HG03565 (cell line): ENCODE data around the gene TRIM71.
"Not testable (repeated sequence)": the region's sequence is repeated elsewhere in the genome, so short reads cannot be mapped to it uniquely, and the experiment has no call there.

Experiments
- ATAC-seq: cut with Tn5 transposase; IDR thresholded peaks from one replicate; pipeline ENCODE4 v1.9.1; 2021; ENCODE audit warnings: mild to moderate bottlenecking, moderate library complexity; ENCODE audit not compliant: unreplicated experiment

Gene TRIM71

DNA sequence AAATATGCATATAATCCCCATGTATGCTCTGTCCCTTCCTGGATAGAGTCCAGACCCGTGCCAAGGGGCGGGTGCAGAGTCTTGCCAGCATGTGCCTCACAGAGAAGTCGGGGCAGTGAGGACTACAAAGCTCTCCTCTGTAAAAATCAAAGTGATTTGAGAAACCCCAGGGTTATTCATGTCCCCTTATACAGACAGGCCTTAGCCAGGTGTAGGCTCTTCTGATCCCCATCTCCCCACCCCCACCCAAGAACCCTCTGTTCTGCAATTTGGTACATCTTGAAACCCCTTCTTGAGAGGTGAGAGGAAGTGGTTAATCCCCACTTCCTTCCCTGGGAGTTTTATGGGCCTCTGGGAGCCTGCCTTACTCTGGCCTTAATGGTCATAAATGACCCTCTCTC lies 24.7 kb downstream of the TRIM71 start:
- ATAC-seq, result no peak

DNA sequence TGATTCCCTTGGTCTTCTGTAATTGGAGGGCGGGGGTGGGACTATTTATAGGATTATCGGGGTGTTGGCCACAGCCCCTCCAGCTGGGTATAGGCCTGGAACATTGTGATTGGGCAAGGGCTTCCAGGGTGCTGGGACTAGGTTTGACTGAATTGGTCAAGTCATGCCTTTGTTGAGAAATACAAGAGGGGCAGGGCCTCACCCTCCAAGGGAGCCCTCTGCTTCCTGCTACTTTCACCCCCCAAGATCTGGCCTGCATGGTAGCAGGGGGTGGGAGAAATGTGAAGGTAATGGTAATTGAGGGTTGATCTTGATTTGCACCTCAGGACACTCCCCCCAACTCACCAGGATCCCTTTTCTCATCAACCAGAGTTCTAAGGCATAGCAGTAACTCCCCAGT lies 25.2 kb downstream of the TRIM71 start:
- ATAC-seq, result no peak

DNA sequence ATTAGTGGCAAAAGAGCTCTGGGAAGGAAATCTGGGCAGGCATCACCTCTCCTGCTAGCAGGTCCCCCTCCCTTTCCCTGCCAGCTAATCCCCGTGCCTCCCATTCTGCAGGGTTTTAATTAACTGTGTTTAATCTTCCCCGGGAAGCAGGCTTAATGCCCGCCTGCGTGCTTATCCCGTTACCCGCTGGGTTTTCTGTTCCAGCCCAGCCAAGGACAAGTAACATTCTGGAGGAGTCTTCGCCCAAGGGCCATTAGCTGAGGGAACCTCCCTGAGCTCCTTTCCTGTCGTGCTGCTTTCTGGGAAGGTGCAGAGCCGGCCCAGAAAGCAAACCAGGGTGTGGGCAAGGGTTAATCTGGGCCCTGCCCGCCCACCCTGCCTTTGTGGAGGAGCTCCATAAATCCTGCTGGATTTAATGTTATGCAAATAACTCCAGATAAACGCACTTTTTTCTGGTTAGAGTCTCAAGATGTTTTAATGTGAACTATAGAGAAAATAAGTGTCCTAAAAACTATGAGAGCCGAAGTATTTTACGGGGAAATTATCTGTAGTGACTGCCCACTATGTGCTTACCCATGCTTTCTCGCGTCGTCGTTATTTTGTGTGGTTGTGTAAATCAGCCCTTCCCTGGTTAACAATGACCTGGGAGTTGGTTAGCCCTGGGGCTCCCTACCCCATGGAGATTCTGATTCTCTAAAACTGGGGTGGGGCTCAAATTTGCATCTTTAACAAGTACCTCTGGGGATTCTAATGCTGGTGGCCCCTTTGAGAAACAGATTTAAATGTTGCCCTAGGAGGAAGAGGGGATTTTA lies 25.9 kb downstream of the TRIM71 start:
- ATAC-seq, result no peak

DNA sequence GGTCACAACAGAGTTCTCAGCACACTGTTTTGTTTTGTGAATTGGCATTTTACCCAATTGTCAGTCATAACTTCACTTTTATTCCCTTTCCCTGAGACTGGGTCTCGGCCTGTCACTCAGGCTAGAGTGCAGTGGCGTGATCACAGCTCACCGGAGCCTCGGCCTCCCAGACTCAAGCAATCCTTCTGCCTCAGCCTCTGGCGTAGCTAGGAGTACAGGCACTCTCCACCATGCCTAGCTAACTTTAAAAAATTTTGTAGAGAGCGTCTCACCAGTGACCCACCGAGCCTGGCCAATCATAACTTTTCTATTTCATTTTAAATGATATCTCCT lies 26.5 kb downstream of the TRIM71 start:
- ATAC-seq, result no peak

DNA sequence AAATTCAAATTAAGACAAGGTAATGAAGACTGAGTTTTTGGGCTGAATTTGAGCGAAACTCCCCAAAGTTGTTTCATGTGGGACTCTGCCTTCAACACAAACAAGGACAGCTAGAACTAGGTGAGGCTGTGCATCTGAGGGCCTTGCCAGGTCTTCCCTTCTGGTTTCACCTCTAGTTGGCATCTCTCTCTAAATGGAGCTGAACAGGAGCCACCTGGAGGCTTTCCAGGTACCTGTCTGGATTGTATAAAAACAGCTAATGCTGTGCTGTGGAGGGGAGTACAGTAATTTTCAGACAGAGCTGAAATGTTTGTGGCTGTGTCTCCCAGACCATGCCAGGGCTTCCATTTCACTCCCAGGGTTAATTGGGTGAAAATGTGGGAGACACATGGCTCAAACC lies 27.1 kb downstream of the TRIM71 start:
- no peak for ATAC-seq

DNA sequence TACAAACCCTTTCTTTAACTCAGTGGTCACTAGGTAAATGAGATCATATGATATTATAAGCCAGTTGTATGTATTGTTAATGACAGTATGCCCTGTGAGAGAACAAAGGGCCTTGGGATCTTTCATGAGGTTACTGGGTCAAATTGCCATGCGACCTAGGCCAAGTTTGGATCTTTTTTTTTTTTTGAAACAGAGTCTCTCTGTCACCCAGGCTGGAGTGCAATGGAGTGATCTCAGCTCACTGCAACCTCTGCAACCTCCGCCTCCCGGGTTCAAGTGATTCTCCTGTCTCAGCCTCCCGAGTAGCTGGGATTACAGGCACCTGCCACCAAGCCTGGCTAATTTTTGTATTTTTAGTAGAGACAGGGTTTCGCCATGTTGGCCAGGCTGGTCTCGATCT lies 27.7 kb downstream of the TRIM71 start:
- not testable (repeated sequence) for ATAC-seq

DNA sequence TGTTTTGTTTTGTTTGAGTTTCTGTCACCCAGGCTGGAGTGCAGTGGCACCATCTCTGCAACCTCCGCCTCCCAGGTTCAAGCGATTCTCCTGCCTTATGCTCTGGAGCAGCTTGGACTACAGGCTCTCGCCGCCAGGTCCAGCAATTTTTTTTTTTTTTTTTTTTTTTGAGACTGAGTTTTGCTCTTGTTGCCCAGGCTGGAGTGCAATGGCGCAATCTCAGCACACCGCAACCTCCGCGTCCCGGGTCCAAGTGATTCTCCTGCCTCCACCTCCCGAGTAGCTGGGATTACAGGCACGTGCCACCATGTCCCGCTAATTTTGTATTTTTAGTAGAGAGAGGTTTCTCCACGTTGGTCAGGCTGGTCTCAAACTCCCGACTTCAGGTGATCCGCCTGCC lies 29.2 kb downstream of the TRIM71 start:
- not testable (repeated sequence) for ATAC-seq

DNA sequence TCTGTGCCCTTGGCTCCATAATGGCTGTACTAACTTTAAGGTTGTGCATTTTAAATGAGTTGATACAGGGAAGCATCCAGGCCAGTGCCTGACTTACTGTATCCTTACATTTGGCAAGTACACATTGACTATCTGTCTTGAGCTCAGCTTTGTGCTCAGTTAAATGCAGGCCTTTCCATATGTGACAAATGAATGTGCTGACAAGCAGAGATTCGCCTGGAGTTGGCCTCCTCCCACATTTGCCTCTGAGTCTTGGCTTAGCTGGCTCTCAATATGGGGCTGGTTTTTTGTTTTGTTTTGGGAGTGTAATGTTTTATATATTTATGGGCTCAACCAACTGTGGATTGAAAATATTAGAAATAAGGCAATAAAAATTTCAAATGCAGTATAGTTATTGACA lies 29.7 kb downstream of the TRIM71 start:
- no peak for ATAC-seq

DNA sequence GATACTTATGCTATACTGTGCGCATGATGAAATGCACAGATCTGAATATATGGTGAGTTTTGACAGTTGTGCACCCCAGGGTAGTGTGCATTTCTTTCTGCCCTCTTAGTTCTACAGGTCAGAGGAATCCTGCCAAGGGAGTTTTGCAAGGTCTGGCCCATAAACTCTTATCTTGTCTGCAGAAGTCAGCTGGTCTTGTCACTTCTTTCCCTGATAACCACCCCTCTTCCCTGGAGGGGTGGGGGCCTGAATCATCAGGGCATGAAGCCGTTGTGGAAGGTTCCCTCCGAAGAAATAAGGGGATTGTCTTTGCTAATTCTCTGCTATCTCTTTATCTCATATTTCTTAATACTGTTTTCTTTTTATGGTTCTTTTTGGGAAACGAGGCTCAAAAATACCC lies 30.4 kb downstream of the TRIM71 start:
- ATAC-seq, result no peak

DNA sequence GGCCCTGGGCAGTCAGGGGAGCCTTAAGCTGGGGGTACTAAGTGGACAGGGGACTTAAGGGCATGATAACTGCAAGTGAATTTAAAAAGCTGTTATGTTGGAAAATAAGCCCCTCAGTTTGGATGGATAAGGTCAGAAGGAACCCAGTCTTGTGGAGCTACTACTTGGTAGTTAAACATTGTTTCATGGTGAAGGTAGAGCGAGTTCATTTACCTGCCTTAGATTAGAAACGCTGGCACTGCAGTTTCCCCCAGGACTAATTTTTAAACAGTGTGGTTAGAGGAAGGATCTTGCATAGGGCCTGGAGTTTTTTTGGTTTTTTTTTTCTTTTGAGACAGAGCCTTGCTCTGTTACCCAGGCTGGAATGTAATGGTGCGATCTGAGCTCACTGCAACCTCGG lies 31.2 kb downstream of the TRIM71 start:
- no peak for ATAC-seq

DNA sequence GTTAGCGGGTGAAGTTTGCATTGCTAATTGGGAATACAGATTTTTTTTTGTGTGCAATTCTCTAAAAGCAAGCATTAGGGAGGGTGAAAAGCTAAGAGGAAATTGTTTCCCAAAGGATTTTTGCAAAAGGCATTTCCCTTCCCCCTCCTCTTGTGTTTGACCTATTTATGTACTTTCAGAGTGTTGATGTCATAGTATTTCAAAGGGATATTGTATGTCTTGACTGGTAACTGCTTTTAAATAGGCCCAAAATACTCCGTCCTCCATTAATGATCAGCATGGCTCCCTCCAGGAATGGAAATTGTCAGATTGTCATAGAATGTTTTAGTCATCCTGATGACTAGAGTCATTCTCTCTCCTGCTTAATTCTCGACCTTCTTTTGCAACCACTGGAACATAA lies 32.4 kb downstream of the TRIM71 start:
- no peak for ATAC-seq

DNA sequence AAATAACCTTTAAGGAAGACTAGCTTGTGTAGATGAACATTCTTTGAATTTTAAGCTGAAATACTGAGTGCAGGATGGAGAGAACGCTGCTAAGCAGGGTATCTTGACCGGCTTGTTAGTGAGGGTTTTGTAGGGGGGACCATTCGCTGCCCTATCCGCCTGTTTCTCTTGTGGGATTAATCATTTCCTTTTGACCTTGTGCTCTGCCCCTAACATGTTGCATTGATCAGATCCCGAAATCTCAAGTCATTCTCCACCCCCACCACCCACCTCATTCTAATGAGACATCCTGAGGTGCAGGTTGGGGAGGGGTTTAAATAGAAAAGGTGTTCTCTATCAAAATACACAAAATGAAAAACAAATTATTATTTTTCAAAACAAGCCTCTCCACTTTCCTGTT lies 32.8 kb downstream of the TRIM71 start:
- no peak for ATAC-seq

DNA sequence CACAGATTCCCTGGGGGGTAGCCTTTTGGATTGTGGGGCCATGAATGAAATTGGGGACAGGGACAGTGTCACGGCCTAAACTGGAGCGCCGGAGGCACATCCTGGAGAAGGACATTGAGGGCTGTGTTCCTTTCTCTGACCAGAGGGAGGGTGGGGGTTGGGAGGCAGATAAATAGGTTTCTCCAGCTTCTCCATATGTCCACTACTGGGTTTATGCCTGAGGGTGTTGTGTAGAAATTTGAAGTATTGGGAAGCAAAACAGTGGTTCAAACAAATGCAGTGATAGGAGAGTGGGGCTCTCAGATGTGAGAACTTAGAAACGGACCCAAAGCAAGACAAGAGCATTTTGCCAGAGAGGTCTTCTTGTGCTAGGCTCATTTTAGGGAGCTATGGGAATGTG lies 34.3 kb downstream of the TRIM71 start:
- no peak for ATAC-seq

DNA sequence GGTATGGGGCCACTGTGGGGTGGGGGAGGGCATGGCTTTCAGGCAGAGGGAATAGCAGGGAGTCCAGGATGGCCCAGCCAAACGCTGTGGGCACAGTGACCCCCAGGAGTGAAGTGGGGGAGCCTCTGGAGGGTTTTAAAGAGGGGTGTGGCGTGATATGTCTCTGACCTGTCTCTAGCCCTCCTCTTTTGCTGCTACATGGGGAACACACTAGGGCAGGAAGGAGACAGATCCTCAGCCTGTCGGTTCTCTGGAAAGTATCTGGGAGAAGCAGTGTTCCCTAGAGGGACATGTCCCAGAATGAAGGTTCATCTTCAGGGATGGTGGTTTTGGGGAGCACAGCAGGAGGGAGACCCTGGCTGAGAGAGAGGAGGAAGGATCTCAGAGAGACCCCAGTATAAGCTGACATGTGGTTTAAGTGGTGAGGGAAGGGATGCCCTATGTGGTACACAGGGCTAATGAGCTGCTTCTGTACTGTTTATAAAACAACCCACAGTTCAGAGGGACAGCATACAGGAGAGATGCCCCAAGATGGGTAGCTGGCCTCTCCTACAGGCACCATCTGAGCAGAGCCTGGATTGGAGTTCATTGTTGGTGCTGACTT lies 37.7 kb downstream of the TRIM71 start:
- ATAC-seq, result no peak

DNA sequence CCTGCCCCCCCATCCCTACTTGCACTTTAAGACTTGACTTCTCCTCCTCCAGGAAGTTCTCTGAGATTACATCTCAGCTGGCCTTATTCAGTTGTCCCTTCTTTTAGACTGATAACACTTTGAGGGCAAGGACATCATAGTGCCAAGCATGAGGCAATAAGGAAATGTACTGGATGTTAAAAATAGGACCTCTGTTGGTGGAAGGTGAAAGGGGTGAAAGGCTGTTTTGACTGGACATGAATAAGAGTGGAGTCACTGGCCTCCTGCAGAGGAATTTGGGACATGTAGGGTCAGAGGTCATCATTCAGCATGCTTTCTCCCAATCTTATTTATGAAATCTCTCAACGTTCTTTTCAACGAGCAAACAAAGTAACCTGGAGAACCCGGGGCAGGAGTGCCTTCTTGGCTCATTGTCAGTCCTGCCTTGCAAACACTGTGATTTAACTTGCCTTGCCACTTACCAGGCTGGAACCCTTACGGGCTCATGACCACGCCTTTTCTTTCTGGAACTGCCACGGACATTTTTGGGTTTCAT lies 38.6 kb downstream of the TRIM71 start:
- no peak for ATAC-seq

DNA sequence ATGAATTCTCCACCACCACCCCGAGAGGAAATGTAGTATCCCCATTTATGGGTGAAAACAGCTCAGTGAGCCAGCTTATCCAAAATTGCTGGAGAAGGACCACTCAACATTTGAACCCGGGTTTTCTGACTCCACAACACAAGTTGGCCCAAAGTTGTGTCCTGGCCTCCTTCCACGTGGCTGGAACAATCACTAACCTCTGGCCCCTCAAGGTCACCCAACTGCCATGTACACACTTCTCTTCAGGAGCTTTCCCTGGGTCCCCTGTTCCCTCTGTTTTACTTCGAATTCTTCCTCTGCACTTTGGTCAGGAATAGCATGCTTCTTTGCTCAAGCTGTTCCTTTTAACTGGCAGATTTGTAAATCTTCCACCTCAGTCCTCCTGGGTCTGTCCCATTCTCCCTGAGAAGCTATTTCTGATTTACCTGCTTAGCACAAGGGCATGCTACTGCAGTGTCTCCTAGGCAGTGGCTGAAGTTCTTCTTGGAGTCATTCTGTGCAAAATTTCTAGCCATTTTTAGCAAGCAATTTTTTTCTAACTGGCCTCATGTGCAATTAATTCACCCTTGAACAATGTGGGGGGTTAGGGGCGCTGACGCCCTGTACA lies 39.2 kb downstream of the TRIM71 start:
- no peak for ATAC-seq

DNA sequence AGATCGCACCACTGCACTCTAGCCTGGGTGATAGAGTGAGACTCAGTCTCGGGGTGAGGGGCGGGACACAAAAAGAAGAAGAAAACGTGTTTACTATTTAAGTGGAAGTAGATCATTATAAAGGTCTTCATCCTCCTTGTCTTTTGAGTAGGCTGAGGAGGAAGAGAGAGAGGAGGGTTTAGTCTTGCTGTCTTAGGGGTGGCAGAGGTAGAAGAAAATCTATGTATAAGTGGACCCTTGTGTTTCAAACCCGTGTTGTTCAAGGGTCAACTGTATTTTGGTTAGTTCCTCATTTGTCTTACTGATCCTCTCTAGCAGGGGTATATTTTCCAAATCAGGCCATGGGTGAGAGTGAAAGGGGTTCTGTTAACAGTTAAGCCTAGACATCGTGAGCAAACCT lies 40.1 kb downstream of the TRIM71 start:
- ATAC-seq, result no peak

DNA sequence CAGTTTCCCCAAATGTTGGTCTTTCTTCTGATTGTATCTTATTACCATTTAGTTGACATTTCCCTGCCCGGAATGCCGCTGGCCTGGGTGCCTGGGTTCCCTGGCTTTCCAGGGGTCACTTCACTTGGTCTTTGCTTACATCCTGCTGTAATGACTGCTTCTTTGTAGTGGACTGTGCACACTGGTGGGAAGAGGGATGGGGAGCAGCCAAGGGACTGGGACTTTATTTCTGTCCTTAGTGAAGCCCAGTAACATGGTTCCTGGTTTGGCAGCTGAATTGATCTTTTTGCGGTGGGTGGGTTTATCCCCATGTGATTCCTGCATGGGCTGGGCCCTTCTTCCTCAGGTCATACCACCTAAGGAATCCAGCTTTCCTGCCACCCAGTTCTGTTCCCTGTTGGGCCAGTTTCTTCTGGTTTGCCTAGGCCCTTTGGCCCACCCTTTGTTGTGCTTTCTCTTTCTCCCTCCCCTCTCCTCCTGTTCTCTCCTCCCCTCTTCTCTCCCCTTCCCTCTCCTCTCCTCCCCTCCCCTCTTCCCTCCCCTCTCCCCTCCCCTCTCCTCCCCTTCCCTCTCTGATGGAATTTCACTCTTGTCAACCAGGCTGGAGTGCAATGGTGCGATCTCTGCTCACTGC lies 41.9 kb downstream of the TRIM71 start:
- no peak for ATAC-seq

DNA sequence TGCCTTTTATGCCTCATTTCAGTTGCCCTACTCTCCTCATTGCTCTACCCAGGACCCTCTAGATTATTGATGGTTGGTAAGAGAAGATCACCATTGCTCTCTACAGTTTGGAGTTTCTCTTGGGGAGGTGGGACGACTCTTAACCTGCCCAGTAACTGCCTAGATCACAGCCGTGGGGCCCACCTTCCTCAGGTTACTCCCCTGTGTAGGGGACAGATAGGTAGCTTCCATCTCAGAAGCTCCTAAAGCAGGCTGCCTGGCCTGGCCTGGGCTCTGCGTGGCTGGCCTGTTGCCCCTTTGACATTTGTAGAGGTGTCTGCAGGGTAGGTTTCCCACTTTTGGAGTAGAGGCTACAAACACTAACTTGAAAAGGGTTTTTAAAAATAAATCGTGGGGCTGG lies 42.7 kb downstream of the TRIM71 start:
- ATAC-seq, result no peak

DNA sequence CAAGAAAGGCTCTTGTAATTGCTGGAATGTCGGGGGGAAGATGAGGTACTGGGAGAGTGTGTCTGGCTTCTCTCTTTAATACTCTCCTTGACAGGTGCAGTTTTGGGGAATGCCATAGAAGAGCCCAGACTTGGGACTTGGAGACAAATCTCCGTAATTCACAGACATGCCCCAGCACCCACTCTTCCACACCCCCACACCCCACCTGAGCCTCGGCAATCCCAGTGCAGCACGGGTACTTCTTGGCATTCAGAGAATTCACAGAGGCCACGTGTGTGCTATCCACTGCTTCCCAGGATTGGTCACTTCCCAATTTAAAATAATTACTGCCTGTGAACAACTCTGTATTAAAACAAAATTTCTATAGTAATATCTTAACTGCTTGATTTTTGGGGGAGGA lies 43.9 kb downstream of the TRIM71 start:
- ATAC-seq, result no peak

DNA sequence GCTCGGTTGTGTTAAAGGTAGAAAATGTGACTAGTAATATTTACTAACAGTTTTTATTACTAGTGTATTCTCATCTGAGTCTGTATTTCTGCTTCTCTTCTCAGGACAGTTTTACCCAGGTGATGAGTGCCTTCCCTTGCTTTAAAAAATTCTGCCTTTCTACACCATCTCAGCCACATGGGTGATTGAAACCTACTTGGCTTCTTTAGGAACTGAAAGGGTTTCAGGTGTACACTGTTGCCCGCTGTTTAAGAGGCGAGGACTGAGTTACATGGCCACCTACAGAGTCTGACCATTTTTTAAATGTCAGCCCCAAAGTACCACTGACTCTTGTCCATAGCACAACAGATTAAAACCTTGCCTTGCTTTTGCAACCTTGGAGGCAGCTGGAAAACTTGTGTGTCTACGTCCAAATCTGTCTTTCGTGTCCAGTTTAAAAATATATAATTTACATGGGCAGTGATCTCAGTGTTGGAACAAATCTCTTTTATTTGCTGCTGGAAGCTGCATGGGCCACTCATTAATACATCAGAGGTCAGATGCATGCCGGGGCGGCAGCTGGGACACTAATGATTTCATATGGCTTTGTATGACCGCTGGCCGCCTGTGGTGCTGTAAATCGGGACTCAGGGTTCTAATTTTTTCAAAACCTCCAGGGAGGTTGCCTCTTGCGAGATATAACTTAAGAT lies 44.6 kb downstream of the TRIM71 start:
- ATAC-seq, result no peak
